AG10803 (cell line): ENCODE results near the gene CKMT2.

Experiments used
- DNase-seq: peaks from one replicate; pipeline ENCODE4 v3.0.0; 2010; ENCODE audit warnings: low read depth
- H3K4me3 ChIP-seq: 2 replicates; pipeline ENCODE4 v1.5.1; 2011; ENCODE audit warnings: mild to moderate bottlenecking, low read length, control low read depth
- CTCF ChIP-seq: conservative IDR thresholded peaks from 2 replicates; pipeline ENCODE4 v1.5.1; 2011; ENCODE audit warnings: mild to moderate bottlenecking, low read length, control low read depth, inconsistent platforms

Gene CKMT2

DNA sequence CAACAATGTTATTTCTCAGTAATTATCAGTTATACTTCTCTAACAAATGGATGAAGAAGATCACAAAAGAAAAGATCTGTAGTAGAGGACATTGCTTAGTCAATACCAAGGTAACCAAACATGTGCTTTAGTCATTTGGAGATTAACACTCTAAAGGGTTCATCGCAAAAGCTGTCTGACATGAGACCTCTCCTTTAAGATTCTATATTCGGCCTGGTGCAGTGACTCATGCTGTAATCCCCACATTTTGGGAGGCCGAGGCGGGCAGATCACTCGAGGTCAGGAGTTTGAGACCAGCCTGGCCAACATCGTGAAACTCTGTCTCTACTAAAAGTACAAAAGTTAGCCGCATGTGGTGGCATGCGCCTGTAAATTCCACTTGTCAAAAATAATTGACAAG is 18.3 kb upstream of the CKMT2 start:
- DNase-seq = no peak
- no peak overlapping the region for H3K4me3 ChIP-seq
- no peak for TF ChIP-seq CTCF

- TF ChIP-seq CTCF = no peak
- DNase-seq = no peak
- H3K4me3 ChIP-seq = no peak overlapping the region
Observed at GRCh38 chr5:81216152-81216551, 17.0 kb upstream of the CKMT2 start.

GRCh38 chr5:81219389-81219788 is 13.7 kb upstream of the CKMT2 start:
- TF ChIP-seq CTCF = no peak
- no peak overlapping the region for H3K4me3 ChIP-seq
- no peak for DNase-seq

DNA sequence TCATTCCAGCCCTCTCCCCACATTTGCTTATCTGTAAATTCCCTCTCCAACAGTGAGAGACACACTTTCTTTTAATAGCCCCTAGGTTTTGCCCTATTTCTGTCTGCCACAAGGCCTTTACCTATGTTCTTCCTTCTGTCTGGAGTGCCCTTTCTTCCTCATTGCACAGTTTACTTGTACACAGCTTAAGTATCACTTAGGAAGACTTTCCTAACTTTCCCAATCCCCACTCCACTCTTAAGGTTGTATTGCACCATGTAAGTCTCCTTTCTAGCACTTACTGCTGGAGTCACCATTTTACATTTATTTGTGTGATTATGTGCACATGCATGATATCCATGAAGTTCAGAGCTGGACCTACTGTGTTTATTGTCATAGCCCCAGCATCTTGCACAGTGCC is 10.8 kb upstream of the CKMT2 start:
- DNase-seq = no peak
- H3K4me3 ChIP-seq = no peak overlapping the region
- no peak for TF ChIP-seq CTCF

DNA sequence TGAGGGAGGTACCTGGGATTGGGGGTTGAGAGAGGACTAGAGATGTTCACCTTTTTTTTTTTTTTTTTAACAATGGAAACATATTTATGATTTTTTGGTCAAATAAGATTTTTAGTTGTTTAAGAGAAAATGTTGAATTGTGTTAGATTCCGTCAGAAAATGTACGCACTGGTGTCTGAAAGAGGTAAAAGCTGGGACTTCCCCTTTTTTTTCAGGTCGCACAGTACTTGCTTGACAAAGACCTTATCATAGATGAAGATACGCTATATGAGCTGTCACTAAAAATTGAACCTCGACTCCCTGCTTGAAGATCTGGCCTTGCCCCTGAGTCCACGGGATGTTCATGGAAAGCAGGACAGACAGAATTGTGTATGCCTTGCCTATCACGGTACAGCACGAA is 7.7 kb upstream of the CKMT2 start:
- TF ChIP-seq CTCF = no peak
- DNase-seq = no peak
- no peak overlapping the region for H3K4me3 ChIP-seq

GRCh38 chr5:81226286-81226685 is 6.8 kb upstream of the CKMT2 start:
- DNase-seq = no peak
- TF ChIP-seq CTCF = no peak
- no peak overlapping the region for H3K4me3 ChIP-seq

- no peak for TF ChIP-seq CTCF
- no peak overlapping the region for H3K4me3 ChIP-seq
Observed at GRCh38 chr5:81226949-81227348, 6.2 kb upstream of the CKMT2 start.

More at GRCh38 chr5:81226949-81227348, 6.2 kb upstream of the CKMT2 start:
- DNase-seq = no peak
